Activated CD4-positive, alpha-beta T cell treated with anti-CD3 and anti-CD28 coated beads, Interleukin-2, amount 50 U/mL, for 4 hours (primary cell): ENCODE data around the gene CUEDC1.

Source experiments
- DNase-seq, 2 experiments: peaks; one replicate each; pipeline ENCODE4 v3.0.0-alpha.2; 2020

CUEDC1 gene

DNA sequence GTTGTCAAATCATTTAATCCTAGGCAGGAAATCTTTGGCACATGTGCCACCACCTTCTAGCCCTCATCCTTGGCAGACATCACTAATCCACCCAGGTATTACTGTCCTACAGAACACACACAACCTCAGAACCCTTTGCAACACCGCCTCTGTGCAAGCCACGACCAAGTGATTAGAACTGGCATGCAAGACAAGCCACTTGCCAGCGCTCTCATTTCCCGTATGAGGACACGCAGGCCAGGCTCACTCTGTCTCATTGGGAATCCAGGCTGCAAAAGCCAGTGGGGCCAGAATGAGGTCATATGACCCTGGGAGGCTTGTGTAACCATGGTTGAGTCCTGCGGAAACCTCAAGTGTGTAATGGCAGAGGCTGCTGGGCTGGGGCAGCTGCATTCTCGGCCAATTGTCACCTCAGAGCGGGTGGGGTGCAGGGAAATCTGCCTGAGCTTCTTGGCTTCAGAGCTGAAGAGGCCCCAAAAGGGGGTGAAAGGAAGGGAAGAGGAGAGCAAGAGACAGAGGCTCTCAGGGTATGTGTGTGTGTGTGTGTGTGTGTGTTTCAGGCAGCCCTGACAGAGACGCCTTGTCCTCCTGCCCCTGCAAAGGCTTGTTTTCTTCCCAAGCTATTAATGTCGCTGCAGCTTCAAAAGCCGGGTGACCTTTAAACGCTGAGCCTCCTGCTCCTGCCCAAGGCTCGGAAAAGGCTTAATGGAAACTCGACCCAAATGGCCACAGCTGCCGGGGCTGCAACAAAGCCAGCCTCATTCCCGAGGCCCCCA is 62.2 kb downstream of the CUEDC1 start:
- DNase-seq, result no peak

GRCh38 chr17:57892146-57892819 is 62.9 kb downstream of the CUEDC1 start:
- peak; percentile 75 to 78 for DNase-seq

GRCh38 chr17:57890857-57891232 is 64.4 kb downstream of the CUEDC1 start:
- no peak for DNase-seq

DNA sequence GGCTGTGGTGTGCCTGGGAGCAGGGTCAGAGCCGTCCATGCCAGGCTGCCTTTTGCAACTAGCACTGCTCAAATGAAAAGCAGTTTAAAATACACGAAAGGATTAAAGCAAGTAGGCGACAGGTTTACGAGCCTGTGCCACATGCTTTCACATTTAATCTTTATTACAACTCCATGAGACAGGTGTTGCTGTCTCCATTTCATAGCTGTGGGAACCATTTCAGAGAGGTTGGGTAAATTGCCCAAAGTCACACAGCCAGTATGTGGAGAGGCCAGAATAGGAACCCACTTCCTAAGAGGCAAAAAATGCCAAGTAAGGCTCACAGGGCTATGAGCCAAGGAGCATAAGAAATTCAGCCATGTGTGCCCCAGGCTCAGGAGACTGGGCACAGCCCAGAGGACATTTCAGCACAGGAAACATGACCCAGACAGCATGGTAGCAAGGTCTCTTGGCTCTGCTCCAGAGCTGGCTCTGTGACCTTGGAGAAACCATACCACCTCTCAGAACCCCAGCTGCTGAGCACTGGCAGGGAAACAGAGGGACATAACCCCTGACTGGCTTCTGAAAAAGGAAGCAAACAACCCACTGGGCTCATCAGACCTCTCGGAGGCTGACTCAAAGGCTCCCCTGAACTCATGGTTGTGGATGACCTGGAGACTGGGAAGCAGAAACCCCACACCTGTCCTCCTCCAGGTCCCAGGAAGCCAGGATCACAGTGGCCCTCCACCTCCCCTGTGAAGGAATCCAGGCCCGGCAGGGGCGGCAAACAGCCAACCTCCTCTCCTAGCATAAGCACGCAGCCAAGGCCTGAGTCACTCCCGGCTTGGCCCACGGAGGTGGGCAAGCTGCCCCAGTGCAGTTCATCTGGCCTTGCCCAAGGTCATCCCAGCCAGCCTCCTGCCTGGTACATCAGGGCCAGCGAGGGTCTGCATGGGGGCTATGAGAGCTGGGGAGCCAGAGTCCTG is 65.0 kb downstream of the CUEDC1 start:
- no peak for DNase-seq

- DNase-seq, result no peak
These were observed 66.0 kb downstream of the CUEDC1 start for GRCh38 chr17:57889252-57889651.

DNA sequence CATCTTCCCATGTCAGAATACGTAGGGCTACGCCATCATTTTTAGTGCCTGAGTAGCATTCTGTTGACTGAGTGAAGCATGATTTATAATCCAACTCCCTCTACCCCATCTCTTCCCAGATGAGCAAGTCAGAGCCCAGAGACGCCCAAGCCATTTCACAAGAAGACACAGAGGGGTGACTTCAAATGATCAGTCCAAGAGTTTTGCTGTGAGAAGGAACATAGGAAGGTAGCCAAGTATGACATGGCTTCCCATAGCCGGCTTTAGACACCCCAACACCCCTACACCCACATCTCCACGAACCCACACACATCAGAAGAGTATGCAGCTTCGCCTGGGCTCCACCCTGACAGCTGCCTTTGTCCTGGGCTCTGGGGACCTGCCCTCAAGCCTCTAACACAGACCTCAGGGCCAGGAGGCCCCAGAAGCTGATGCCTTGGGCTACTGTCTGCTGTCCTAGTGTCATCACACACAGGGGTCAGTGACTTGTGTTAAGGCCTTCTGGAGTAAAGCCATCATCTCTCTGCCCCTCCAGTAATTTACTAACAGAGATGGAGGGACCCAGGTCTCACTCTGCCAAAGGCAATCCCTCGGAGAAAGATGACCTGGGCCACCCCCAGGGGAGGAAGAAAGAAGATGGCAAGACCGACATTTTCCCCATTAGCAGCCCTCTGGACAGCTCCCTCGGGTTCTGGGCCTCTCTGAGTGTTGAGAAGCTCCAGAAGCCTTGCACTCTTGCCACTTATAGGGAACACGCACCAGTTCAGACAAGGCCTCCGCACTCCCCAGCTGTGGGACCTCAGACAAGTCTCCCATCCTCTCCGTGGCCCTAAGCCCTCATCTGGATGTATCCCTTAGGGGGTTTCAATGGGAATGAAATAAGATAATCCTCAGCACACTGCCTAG is 66.6 kb downstream of the CUEDC1 start:
- DNase-seq, result no peak

DNA sequence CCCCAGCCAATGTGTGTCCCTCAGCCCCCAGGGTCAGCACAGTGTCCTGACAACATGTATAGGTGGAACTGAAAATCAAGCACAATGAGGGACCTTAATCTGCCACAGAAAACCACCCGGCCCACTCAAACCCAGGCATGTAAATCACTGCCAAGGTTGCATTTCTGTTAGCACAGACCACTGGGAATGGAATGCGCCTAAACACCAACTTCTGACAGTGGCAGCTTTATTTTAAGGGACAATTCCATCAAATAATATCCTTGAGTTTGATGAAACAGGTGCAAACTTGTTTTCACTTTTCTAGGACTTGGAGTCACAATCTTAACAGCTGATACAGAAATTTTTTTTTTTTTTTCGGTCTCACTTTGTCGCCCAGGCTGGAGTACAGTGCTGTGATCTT is 68.1 kb downstream of the CUEDC1 start:
- DNase-seq, result no peak

DNA sequence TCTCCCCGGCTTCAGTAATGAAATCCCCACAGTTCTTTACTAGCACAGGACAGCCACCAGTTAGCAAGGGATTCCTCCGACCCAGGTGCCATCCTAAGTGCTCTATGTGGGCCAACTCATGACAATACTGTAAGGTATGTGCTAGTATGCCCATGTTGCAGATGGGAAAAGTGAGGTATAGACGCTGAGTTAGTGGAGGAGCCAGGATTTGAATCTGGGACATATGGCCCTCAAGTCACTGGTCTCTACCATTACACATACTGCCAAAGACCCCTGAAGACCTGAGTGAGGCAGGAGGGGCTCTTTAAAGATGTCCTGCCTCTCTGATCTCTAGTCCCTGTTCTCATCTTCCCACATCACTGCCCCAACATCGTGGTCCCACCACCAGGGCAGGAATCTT is 69.2 kb downstream of the CUEDC1 start:
- DNase-seq, result no peak

- no peak for DNase-seq
These were observed 69.9 kb downstream of the CUEDC1 start for GRCh38 chr17:57885148-57885915.

GRCh38 chr17:57881783-57882351 is 73.3 kb downstream of the CUEDC1 start:
- DNase-seq, result no peak

GRCh38 chr17:57881143-57881542 is 74.1 kb downstream of the CUEDC1 start:
- DNase-seq, result no peak

GRCh38 chr17:57880086-57880456 is 75.1 kb downstream of the CUEDC1 start:
- DNase-seq, result peak; percentile 17 to 25

DNA sequence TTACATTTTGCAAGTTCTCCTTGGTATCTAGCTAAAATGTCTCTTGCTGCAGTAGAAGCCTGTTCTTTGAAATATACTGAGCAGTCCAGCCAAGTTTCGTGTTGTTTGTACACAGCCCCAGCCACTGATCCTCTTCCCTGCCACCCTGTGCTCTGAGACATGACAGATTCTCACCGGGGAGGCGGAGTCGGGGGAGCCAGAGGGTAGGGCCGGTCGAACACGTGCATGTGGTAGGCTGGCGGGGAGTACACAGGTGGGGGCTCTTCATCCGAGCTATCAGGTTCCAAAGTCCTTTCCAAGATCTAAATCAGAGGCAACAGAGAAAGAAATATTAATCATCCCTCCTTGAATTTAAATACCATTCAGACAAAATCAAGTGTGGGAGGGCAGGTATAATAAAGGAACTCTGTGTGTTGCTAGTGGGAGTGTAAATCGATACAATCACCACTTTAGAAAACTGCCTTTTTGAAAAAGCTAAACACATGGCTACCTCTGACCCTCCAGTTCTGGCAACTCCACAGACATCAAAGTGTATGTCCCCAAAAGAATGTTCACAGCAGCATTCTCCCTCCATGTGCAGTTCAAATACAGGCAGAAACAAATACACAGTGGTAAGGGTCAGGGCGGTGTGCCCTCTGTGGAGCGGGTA is 75.7 kb downstream of the CUEDC1 start:
- no peak for DNase-seq

GRCh38 chr17:57877803-57878377 is 77.3 kb downstream of the CUEDC1 start:
- DNase-seq, result no peak

DNA sequence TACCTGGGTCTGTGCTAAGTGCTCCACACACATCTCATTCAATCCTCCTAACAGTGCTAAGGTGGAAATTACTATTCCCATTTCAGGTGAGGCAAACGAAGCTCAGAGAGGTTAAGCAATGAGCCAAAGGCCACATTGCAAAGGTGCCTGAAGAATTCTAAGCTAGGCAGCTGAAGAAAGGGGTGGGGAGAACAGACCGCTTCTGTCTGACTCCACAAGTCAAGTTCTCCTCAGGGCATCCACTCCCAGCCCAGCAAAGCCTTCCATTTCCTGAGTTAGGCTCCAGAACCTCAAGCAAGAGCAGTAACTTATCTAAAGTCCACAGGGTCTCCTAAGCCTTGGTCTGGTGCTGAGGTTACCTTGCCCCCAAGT is 78.4 kb downstream of the CUEDC1 start:
- DNase-seq, result no peak

GRCh38 chr17:57876023-57876865 is 79.0 kb downstream of the CUEDC1 start:
- DNase-seq, result no peak

- no peak for DNase-seq
These were observed 79.8 kb downstream of the CUEDC1 start for GRCh38 chr17:57875290-57876022.

DNA sequence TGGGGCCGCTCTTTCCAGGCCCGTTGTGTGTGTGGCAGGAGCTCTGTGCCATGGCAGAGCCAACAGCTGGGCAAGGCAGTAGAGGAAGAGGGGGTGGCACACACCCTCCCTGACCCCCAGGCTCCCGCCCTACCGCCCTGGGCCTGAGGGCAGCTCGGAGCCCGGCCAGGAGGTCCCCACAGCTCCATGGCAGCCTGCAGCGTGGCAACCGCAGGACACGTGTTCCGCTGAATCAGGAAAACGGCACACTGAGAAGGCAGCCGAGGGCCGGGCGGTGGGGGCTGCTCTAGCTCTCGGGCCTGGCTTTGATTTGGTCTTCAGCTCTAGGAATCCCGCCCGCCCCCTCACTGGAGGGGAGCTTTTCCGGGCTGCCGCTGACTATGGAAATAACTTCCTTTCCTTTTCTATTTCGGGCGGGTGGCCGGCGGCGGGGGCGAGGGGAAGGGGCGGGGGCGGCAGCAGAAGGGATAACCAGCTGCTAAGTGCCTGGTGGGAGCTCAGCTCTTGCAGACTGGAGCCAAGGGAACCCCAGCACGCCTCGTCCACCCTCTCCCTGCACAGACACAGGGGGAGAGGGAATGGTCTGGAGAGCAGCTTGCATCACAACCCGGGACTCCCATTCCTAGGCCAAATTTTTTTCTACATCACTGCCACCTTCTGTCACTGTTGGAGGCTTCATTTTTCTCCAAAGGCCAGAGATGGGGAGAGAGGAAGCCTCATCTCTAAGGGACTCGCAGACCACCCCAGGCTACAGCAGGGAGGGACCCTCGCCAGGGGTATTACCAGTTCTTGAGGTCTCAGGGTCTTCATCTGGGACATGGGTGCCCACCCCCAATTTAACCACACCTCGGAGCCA is 80.5 kb downstream of the CUEDC1 start:
- DNase-seq, result peak; percentile 20 to 23
